Measurements from ENCODE around the gene TARBP2. TPM values are rescaled to one million over a fixed set of nuclear protein-coding genes. Genes with fewer than 3 reads are reported as not detected.
"Not testable (repeated sequence)": the region's sequence is repeated elsewhere in the genome, so short reads cannot be mapped to it uniquely, and the experiment has no call there.

Gene TARBP2
- total RNA-seq, 2 donors from 2014 or later: 33.8 to 56.7 TPM

- H3K4me3 Mint-ChIP-seq; H3K27me3 Mint-ChIP-seq; ATAC-seq; H3K9me3 Mint-ChIP-seq; DNase-seq (ENCODE audit: low spot score): not testable (repeated sequence)
- H3K36me3 Mint-ChIP-seq: peaks cover 16% of the 10 kb centered on the region
- H3K4me1 Mint-ChIP-seq (ENCODE audit: low read depth in 2 of 2): peaks cover 6 to 25% of the 10 kb centered on the region in 2 donors
- H3K27ac Mint-ChIP-seq: peak overlapping the region in 1 of 2 donors; percentile 63
These were observed 19.6 kb upstream of the TARBP2 start for GRCh38 chr12:53481458-53481857.

GRCh38 chr12:53481939-53482586, 19.0 kb upstream of the TARBP2 start:
- no peaks in the 10 kb centered on the region for H3K9me3 Mint-ChIP-seq
- H3K4me3 Mint-ChIP-seq: no peak overlapping the region
- ATAC-seq: no peak
- H3K4me1 Mint-ChIP-seq (ENCODE audit: low read depth in 2 of 2): peaks cover 0 to 23% of the 10 kb centered on the region in 2 donors
- no peak for DNase-seq (ENCODE audit: low spot score)
- peak overlapping the region in 1 of 2 donors; percentile 63 for H3K27ac Mint-ChIP-seq
- H3K36me3 Mint-ChIP-seq: peaks cover 10% of the 10 kb centered on the region
- H3K27me3 Mint-ChIP-seq: no peaks in the 10 kb centered on the region

- Mint-ChIP-seq H3K4me3 (no peak overlapping the region), H3K9me3 (no peaks in the 10 kb centered on the region), H3K27ac (no peak overlapping the region), H3K4me1 (ENCODE audit: low read depth in 2 of 2) (peaks cover 0 to 25% of the 10 kb centered on the region in 2 donors), H3K36me3 (peaks cover 9% of the 10 kb centered on the region), H3K27me3 (no peaks in the 10 kb centered on the region)
- DNase-seq (ENCODE audit: low spot score) (no peak), ATAC-seq (peak in 1 of 2 donors; percentile 22)
These were observed 18.4 kb upstream of the TARBP2 start for GRCh38 chr12:53482626-53483168.

GRCh38 chr12:53483225-53483978, 17.7 kb upstream of the TARBP2 start:
- H3K4me3 Mint-ChIP-seq: no peak overlapping the region
- H3K27me3 Mint-ChIP-seq: no peaks in the 10 kb centered on the region
- peaks cover 0 to 27% of the 10 kb centered on the region in 2 donors for H3K4me1 Mint-ChIP-seq (ENCODE audit: low read depth in 2 of 2)
- DNase-seq (ENCODE audit: low spot score) (no peak), ATAC-seq (no peak)
- no peaks in the 10 kb centered on the region for H3K9me3 Mint-ChIP-seq
- peak overlapping the region; percentile 23 to 25 for H3K27ac Mint-ChIP-seq
- peaks cover 9% of the 10 kb centered on the region for H3K36me3 Mint-ChIP-seq

- Mint-ChIP-seq H3K36me3 (peaks cover 9% of the 10 kb centered on the region), H3K27me3 (no peaks in the 10 kb centered on the region), H3K9me3 (no peaks in the 10 kb centered on the region), H3K4me1 (ENCODE audit: low read depth in 2 of 2) (peaks cover 0 to 27% of the 10 kb centered on the region in 2 donors), H3K4me3 (no peak overlapping the region), H3K27ac (peak overlapping the region; percentile 23 to 25)
- no peak for DNase-seq (ENCODE audit: low spot score)
- peak in 1 of 2 donors; percentile 4 for ATAC-seq
These were observed 17.1 kb upstream of the TARBP2 start for GRCh38 chr12:53483979-53484377.

- Mint-ChIP-seq H3K27ac (no peak overlapping the region), H3K36me3 (peaks cover under 1% of the 10 kb centered on the region), H3K4me3 (no peak overlapping the region), H3K9me3 (no peaks in the 10 kb centered on the region), H3K4me1 (ENCODE audit: low read depth in 2 of 2) (peaks cover 0 to 27% of the 10 kb centered on the region in 2 donors), H3K27me3 (no peaks in the 10 kb centered on the region)
- ATAC-seq (no peak), DNase-seq (ENCODE audit: low spot score) (no peak)
These were observed 16.2 kb upstream of the TARBP2 start for GRCh38 chr12:53484686-53485575.

- DNase-seq (ENCODE audit: low spot score) (no peak), ATAC-seq (no peak)
- Mint-ChIP-seq H3K27ac (no peak overlapping the region), H3K4me3 (no peak overlapping the region), H3K36me3 (no peaks in the 10 kb centered on the region), H3K4me1 (ENCODE audit: low read depth in 2 of 2) (peaks cover 0 to 27% of the 10 kb centered on the region in 2 donors), H3K27me3 (no peaks in the 10 kb centered on the region), H3K9me3 (no peaks in the 10 kb centered on the region)
These were observed 14.9 kb upstream of the TARBP2 start for GRCh38 chr12:53485955-53486735.

- DNase-seq (ENCODE audit: low spot score) (no peak), ATAC-seq (no peak)
- Mint-ChIP-seq H3K27me3 (no peaks in the 10 kb centered on the region), H3K4me3 (no peak overlapping the region), H3K36me3 (no peaks in the 10 kb centered on the region), H3K27ac (no peak overlapping the region), H3K9me3 (no peaks in the 10 kb centered on the region), H3K4me1 (ENCODE audit: low read depth in 2 of 2) (peaks cover 0 to 25% of the 10 kb centered on the region in 2 donors)
These were observed 14.2 kb upstream of the TARBP2 start for GRCh38 chr12:53486736-53487487.

- H3K4me1 Mint-ChIP-seq (ENCODE audit: low read depth in 2 of 2): peaks cover 18 to 30% of the 10 kb centered on the region in 2 donors
- H3K36me3 Mint-ChIP-seq: no peaks in the 10 kb centered on the region
- H3K27me3 Mint-ChIP-seq: no peaks in the 10 kb centered on the region
- H3K4me3 Mint-ChIP-seq: no peak overlapping the region
- ATAC-seq (no peak), DNase-seq (ENCODE audit: low spot score) (no peak)
- H3K9me3 Mint-ChIP-seq: no peaks in the 10 kb centered on the region
- H3K27ac Mint-ChIP-seq: peak overlapping the region in 1 of 2 donors; percentile 50
These were observed 11.7 kb upstream of the TARBP2 start for GRCh38 chr12:53489242-53489864.

- DNase-seq (ENCODE audit: low spot score): no peak
- Mint-ChIP-seq H3K4me3 (peak overlapping the region; percentile 87), H3K4me1 (ENCODE audit: low read depth in 2 of 2) (peaks cover 19 to 26% of the 10 kb centered on the region in 2 donors), H3K36me3 (no peaks in the 10 kb centered on the region), H3K27ac (peak overlapping the region in 1 of 2 donors; percentile 64), H3K9me3 (no peaks in the 10 kb centered on the region), H3K27me3 (no peaks in the 10 kb centered on the region)
- no peak for ATAC-seq
These were observed 8.9 kb upstream of the TARBP2 start for GRCh38 chr12:53492188-53492587.

- DNase-seq (ENCODE audit: low spot score) (peak; percentile 90), ATAC-seq (peak; percentile 96 to 97)
- Mint-ChIP-seq H3K9me3 (no peaks in the 10 kb centered on the region), H3K4me3 (peak overlapping the region; percentile 87), H3K27me3 (no peaks in the 10 kb centered on the region), H3K4me1 (ENCODE audit: low read depth in 2 of 2) (peaks cover 21 to 27% of the 10 kb centered on the region in 2 donors), H3K36me3 (no peaks in the 10 kb centered on the region), H3K27ac (peak overlapping the region; percentile 43 to 73)
These were observed 8.1 kb upstream of the TARBP2 start for GRCh38 chr12:53492830-53493609.
